ENCODE results near the gene HEPN1. TPM values are rescaled to one million over a fixed set of nuclear protein-coding genes. Genes with fewer than 3 reads are reported as not detected.

The HEPN1 gene
- under 1 TPM in 1 of 4 donors, not detected in 3; 0.56 TPM for total RNA-seq

- TF ChIP-seq CTCF (IDR thresholded peaks at IDR 0.05): no peak
- ATAC-seq (ENCODE audit: low FRiP score) (no peak), DNase-seq (ENCODE audit: low spot score) (no peak)
Measured at GRCh38 chr11:124918950-124919349, at the start of gene HEPN1. TSS of gene HEPN1 (plus strand) at chr11:124919250.

GRCh38 chr11:124869331-124869730, 49.7 kb upstream of the HEPN1 start:
- ATAC-seq (ENCODE audit: low FRiP score) (no peak), DNase-seq (ENCODE audit: low spot score) (no peak)
- no peak for TF ChIP-seq CTCF (IDR thresholded peaks at IDR 0.05)

- no peak for ATAC-seq (ENCODE audit: low FRiP score)
- no peak for TF ChIP-seq CTCF (IDR thresholded peaks at IDR 0.05)
- no peak for DNase-seq (ENCODE audit: low spot score)
Measured at GRCh38 chr11:124869856-124870387, 49.1 kb upstream of the HEPN1 start.

- TF ChIP-seq CTCF (IDR thresholded peaks at IDR 0.05): no peak
- no peak for ATAC-seq (ENCODE audit: low FRiP score)
- DNase-seq (ENCODE audit: low spot score): no peak
Measured at GRCh38 chr11:124870430-124870829, 48.6 kb upstream of the HEPN1 start.

- ATAC-seq (ENCODE audit: low FRiP score) (no peak), DNase-seq (ENCODE audit: low spot score) (no peak)
- TF ChIP-seq CTCF (IDR thresholded peaks at IDR 0.05): no peak
Measured at GRCh38 chr11:124872280-124872679, 46.8 kb upstream of the HEPN1 start.

- DNase-seq (ENCODE audit: low spot score) (no peak), ATAC-seq (ENCODE audit: low FRiP score) (no peak)
- TF ChIP-seq CTCF (IDR thresholded peaks at IDR 0.05): no peak
Measured at GRCh38 chr11:124872741-124873140, 46.3 kb upstream of the HEPN1 start.

- no peak for DNase-seq (ENCODE audit: low spot score)
- ATAC-seq (ENCODE audit: low FRiP score): no peak
- no peak for TF ChIP-seq CTCF (IDR thresholded peaks at IDR 0.05)
Measured at GRCh38 chr11:124873951-124874350, 45.1 kb upstream of the HEPN1 start.
